GM19395 (cell line): ENCODE results near the gene SMIM24.
"Not testable (repeated sequence)": the region's sequence is repeated elsewhere in the genome, so short reads cannot be mapped to it uniquely, and the experiment has no call there.

ENCODE experiments used
- ATAC-seq: cut with Tn5 transposase; IDR thresholded peaks from one replicate; pipeline ENCODE4 v1.9.1; 2021; ENCODE audit warnings: mild to moderate bottlenecking, moderate library complexity; ENCODE audit not compliant: unreplicated experiment

SMIM24 gene

DNA sequence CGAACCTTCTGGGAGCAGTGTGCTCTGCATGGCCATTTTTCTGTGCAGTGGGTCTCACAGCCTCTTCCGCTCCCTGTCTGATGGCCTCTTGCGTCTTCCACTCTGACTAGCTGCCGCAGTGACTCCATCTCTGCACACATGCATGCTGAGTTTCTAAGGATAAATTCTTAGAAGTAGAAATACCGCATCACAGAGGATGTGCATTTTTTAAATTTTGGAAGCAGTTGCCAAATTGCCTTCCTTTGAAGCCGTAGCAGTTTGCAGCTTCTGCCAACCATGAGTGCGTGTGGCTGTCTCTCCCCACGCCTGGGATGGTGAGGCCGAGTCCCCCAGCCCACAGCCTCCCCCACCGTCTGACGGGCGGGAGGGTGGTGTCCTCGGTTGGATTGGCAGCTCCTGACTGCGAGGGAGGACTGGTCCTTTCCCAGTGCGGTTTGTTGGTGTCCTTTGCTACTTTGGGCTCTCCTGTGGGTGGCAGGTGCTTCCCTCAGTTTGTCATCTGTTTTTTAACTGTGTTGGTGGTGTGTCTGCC is 35.6 kb upstream of the SMIM24 start:
- ATAC-seq, result no peak

DNA sequence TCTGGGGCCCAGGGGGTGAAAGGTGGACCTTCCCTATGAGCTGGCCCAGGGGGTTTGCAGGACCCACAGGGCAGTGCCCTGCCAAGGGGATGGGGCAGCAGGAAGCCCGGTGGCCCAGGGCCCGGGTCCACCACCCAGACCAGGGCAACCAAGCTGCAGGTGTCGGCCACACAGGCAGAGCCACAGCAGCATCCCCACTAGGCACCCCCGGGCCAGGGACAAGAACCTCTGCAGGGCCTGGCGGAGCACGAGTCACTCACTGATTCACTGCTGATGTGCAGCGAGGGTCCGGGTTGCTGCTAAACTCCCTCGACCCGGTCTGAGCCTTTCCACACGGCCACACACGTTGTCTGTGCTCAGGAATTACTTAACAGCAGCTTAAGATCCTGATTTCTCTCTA is 34.6 kb upstream of the SMIM24 start:
- ATAC-seq, result no peak

DNA sequence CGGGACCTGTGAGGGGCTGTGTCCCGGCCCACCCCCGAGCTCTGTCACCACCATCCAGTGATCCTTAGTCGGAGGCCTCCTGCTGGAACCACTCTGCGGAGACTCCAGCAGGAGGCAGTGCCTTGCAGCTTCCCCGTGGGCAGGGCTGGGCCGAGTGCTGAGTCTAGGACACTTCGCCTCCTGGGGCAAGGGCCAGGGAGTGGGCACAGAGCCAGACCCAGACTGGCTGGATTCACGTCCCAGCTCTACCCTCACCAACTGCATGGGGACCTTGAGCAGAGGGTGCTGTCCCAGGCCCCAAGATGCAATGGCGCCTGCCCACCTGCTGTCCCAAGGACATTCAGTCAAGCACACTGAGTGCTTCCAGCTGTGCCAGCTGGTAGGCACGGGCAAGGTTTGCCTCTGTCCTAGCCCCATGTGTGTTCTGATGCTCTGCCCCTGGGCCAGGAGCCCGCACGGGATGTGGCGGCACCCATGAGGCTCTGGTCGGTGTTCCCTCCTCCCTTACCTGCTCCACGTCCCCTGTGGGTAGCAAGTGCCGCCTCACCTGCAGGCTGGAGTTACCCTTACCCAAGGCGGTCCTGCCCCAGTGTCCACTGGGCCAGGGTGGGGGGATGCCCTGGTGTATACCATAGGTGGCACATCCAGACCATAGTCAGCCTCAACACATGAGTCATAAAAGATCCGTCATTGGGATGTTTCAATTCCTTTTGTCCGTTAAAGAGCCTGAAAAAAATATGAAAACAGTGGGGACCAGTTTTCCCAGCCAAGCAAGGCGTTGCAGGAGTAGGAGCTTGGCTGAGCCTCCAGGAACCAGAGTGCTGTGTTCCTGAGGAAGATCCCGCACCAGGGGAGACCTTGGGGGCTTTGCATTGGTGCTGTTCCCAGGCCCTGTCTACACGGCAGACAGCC is 33.2 kb upstream of the SMIM24 start:
- ATAC-seq, result no peak

DNA sequence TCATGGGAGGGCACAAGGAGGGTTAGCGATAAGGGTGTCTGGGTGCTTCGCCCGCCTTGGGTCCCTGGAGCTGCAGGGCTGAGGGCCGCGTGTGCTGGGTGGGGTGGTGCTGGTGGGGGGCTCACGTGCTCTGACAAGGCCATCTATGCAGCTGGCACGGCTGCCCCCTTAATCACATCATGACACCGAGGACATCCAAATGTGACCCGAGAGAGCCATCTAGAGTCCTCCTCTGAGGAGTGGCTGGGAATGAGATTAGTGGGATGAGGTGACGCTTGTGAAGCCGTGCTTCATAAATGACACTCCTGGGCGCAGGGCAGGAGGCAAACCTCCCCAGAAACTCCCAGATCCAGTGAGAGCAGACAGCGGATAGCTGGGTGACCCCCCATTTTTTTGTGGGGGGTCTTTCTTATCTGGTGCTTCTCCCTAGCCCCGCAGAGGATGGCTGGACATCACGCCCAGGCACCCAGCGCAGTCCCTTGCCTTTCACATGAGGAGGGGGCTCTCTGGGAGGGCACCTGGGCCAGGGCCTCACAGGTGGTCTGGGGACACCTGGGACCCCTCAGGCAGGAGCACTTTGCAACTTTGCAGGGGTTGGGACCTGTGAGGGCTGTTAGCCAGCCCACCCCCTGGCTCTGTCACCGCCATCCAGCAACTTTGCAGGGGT is 32.4 kb upstream of the SMIM24 start:
- ATAC-seq, result no peak

DNA sequence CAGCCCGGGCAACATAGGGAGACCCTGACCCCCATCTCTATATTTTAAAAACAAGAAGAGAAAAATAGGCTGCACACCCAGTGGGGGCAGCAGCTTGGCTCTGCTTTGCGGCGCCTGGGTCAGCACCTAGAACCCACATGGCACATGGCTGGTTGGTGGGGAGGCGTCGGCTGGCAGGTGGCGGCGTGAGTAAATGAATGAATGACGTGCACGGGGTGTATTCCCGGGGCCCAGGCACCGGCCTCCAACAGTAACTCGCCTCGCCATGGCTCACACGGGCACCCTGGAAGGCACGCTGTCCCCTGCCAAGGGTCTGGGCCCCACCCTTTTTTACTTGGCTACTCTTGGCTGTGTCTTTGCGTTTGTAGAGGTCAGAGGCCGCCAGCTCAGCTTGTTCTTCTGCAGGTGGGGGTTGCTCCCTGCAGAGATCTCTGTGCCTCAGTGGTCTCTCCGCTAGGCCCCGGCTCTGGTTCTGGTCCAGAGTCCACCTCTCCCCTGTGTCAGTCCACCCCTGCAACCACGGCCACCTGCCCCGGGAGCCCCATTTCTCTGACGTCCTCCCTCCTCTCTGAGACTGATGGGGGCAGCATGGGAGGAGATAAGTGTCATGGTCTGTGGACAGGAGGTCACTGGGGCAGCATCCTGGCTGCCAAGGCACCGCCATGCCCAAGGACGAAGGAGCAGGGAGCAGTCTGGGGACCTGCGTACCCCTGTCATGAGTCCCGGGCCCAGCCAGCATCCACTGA is 31.4 kb upstream of the SMIM24 start:
- ATAC-seq, result no peak

DNA sequence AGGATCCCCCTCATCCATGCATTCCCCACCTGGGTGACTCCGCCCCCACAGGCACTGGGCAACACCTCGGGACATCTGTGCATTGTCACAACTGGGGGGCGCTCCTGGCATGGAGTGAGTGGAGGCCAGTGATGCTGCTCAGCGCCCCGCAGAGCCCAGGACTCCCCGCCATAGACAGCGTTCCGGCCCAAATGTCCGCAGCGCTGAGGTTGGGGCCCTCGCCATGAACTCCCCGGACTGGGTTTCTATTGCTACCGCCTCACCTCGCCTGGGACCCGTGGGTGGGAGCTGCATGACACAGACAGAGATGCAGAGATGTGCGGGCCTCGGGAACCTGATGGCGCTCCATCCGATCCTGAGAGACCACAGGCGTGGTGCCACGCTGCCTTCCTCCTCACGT is 30.4 kb upstream of the SMIM24 start:
- no peak for ATAC-seq

DNA sequence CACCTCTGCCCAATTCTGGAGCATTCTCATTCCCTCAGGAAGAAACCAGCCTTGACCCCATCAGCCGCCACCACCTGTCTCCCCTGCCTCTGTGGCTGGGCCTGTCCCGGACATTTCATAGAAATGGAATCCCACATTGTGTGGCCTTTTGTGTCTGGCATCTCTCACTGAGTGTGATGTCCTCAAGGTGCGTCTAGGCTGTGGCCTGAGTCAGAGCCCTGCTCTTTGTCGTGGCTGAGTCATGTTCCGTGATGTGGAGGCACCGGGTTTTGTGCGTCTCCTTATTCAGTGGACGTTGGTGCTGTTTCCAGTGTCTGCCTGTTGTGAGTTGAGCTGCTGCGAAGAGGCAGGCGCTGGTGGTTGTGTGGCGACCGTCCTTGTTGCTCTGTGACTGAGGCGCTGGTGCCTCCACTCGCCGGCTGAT is 29.3 kb upstream of the SMIM24 start:
- no peak for ATAC-seq

DNA sequence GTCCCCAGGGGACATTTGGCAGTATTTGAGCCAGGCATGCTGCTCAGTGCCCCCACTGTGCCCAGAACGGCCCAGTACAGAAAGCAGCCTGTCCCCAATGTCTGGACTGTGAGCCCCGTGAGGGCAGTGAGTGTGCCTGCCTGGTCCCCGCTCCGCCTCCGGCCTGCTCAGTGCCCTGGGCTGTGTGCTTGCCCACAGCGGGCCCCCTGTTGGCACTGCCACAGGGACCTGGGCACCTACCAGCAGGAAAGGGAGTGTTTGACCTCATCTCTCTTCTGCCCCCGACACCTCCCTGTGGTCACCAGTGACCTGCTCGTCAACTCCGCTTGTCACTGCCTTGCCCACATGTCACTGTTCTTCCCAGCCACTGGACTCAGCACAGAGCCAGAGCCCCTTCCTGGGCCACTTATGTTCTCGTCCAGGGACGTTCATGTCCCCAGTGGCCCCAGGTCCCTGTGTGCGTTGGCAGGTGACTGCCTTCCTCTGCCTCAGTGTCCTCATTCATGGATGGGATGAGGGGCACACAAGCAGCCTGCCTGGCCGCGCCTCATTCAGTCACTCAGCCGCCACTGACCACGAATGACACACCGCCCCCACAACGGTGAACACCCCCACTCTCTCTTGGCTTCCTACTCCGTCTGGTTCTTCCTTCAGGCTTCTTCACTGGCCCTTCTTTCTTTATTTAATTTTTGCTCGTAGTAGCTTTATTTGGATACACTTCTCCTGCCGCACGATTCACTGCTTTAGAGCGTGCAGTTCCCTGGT is 28.6 kb upstream of the SMIM24 start:
- ATAC-seq, result no peak

DNA sequence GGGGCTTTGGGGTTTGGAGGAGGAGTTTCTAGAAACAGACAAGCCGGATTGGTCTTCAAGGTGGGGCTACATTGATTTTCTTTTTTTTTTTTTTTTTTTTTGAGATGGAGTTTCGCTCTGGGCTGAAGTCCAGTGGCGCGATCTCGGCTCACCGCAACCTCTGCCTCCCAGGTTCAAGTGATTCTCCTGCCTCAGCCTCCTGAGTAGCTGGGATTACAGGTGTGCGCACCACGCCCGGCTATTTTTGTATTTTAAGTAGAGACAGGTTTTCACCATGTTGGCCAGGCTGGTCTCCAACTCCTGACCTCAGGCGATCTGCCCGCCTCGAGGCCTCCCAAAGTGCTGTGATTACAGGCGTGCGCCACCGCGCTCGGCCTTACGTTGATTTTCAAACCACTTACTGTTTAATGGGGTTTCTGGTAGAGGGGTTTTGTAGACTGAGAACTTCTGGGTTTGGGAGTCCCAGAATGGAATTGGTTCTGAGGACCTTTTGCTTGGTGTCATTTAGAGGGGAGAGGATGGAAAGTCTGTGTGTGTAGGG is 27.9 kb upstream of the SMIM24 start:
- not testable (repeated sequence) for ATAC-seq

DNA sequence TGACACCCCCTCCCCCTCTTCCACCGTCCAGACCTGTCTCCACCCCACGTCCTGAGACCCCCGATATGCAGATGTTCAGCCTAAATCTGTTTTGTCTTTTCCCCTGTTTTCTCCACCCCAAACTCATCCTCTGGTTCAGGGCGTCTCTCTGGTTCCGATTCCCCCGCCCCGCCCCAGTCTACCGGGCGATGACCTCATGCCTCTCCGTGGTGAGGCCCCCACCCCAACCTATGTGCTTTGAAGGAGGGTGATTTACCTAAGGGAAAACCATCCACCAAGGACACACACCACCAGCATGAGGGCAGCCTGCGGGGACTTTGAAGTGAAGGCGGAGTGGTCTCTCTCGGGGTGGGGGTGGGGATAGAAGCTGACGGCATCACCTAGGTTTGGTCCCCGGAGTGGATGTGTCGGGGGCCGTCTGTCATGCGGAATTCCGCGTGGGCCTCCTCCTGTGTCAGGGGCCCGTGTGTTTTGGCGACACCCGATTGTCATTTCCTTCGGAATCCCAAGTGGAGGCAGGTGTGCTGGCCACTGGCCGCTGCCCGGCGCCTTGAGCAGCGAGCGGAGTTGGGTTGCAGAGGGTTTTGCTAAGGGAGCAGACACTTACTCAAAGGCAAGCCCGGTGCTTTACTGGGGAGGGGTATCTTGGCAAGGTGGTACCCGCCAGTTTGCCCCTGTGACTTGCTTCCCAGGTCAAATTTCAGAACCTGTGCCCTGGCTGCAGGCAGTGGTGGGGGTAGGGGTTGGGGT is 27.2 kb upstream of the SMIM24 start:
- no peak for ATAC-seq

DNA sequence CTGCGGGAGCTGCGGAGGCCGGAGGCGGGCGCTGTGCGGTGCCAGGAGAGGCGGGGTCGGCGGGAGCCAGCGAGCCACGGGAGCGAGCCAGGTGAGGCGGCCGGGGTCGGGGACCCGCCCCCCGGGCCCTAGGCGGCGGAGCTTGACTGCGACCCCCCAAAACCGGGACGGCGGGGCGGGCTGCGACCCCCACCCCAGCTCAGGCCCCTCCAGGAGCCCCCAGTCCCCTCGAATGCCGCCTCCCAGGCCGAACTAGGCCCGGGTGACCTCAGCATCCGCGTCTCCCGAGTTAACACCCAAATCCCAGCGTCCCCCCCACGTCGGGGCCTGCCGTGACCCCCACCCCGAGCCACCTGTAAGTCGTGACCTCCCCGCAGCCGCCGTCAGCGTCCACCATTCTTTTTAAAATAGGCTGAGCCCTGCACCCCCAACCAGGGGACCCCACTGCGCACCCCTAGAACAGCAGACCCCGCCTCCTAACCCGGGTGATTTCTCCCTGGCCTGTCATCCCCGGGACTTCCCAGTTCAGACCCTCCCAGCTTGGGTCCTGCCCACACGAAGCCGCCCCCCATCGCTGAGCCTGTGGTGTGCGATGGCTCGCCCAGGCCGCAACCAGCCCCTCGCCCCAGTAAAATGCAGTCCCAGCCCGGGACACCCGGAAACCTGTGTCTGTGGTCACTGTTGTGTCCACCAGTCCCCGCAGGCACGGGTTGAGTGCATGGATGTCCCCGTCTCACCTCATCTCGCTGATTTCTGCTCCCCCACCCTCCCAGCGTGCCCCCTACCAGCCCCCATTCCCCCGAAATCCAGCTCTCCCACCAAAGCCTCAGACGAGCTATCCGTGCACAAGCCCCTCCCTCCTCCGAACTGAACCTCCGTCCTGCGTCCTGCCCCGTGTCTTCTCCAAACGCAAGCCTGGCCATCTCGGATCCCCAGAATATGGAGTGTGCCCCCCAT is 26.3 kb upstream of the SMIM24 start:
- peak; percentile 15 for ATAC-seq

DNA sequence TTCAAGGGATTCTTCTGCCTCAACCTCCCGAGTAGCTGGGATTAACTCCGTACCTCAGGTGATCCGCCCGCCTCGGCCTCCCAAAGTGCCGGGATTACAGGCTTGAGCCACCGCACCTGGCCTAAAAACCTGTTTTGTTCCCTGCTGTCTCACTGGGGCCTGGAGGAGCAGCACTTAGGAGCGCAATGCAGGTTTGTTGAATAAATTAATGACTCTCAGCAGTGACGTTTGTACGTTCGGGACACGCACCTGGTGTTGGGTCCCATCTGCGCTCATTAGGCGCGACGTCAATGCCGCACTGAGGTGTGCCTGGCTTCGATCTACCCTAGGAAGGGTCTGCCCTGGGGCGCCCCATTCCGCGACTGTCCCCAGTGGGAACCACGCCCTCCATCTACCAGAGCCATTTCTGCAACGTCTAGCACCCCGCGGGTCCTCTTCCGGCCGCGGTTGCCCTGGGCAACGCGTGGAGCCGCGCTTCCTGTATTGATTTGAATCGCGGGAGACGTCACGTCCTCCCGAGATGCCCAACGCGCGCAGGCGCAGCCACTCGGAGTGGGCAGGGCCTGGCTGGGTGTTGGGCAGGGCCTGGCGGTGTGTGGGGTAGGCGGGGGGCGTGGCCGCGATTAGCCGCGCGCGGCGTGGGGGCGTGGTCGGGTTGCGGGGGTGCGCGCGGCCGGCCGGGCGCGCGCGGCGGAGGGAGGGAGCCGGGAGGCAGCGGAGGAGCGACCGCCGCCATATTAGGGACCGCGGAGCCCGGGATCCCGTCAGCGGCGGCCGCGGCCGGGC is 25.5 kb upstream of the SMIM24 start, which contains the start of gene FZR1:
TSS of gene FZR1 (plus strand) at position 714 of the 786 bp plus-strand sequence. CDS start 16,679 bp downstream, outside the sequence.
- ATAC-seq, result peak; percentile 75

DNA sequence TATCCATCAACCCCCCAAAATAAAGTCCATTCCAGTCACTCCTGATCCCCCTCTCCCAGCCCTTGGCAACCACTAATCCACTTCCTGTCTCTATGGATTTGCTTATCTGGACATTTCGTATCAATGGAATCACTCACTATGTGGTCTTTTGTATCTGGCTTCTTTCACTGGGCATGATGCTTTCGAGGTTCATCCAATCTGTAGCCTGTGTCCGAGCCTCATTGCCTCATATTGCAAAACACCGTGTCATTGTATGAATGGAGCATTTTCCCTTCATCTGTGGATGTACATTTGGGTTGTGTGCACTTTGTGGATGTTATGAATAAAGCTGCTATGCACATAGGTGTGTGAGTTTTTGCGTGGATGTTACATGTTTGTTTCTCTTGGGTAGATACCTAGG is 24.4 kb upstream of the SMIM24 start:
- ATAC-seq, result no peak

DNA sequence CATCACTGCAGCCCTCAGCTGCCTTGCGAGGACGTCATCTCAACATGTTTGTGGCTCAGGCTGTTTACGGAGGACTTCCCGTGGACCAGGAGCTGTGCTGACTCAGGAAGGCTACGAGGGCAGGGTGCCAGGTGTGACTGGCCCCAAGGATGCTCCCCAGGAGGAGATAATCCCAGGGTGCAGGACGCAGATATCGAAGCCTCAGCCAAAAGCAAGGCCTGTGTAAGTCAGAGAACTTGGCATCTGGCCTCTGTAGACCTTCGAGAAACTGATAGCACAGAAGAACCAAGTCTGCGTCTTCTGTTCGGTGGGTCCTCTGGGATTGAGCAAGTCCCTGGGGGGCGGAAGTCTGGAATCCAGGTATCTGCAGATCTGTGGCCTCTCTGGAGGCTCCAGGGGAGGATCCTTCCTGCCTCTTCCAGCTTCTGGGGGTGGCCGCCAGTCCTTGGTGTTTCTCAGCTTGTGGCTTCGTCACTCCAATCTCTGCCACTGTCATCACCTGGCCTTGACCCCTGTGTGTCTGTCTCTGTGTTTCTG is 22.8 kb upstream of the SMIM24 start:
- ATAC-seq, result no peak

DNA sequence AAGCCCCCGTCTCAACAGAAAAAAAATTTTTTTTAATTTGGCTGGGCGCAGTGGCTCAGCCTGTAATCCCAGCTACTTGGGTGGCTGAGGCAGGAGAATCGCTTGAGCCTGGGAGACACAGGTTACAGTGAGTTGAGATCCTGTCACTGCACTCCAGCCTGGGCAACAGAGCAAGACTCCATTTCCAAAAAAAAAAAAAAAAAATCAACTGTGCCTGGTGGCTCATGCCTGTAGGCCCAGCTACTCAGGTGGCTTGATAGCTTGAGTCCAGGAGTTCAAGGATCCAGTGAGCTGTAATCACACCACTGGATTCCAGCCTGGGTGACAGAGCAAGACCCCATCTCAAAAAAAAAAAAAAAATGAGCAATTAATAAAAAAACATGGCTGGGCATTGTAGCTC is 21.5 kb upstream of the SMIM24 start:
- ATAC-seq, result no peak

DNA sequence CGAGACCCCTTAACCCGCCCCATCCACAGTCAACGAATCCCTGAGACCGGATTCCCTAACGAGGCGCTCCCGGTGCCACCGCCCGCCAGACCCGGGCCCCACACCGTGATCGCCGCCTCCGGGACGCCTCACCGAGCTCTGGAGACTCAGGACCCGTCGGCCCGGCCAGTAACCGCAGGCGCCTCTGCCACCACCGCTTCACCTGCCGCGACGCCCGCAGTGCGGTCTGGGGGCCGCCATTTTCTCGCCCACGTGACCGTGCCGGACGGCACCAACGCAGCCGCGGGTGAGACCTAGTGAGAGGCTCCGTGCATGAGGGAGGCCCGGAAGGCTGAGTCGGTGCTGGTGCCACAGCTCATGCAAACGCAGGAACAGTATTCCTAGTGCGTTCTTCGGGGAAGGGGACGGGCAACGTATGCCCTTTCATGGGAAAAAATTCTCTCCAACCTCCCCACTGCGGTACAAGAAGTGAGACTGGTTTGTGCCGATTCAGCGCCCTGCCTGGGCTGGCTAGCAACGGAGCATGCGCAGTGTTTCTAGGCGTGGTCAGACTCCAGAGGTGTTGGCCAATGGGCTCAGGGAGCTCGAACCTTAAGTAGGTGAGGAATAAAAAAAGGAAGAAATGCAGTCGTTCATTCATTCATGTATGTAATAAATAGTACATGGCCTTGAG is 20.2 kb upstream of the SMIM24 start, which contains the start of gene DOHH:
TSS of gene DOHH (minus strand) at position 246 of the 673 bp plus-strand sequence. CDS start 3,860 bp downstream, outside the sequence.
- peak; percentile 86 for ATAC-seq
